GM19025 (cell line): Measurements from ENCODE around the gene CMPK2.
A peak's percentile ranks its signal among the peaks of the same experiment; 100 is the strongest.

Experiments used
- ATAC-seq: cut with Tn5 transposase; IDR thresholded peaks from one replicate; pipeline ENCODE4 v1.9.1; 2021; ENCODE audit warnings: mild to moderate bottlenecking, low read depth, moderate library complexity; ENCODE audit not compliant: unreplicated experiment

The CMPK2 gene

DNA sequence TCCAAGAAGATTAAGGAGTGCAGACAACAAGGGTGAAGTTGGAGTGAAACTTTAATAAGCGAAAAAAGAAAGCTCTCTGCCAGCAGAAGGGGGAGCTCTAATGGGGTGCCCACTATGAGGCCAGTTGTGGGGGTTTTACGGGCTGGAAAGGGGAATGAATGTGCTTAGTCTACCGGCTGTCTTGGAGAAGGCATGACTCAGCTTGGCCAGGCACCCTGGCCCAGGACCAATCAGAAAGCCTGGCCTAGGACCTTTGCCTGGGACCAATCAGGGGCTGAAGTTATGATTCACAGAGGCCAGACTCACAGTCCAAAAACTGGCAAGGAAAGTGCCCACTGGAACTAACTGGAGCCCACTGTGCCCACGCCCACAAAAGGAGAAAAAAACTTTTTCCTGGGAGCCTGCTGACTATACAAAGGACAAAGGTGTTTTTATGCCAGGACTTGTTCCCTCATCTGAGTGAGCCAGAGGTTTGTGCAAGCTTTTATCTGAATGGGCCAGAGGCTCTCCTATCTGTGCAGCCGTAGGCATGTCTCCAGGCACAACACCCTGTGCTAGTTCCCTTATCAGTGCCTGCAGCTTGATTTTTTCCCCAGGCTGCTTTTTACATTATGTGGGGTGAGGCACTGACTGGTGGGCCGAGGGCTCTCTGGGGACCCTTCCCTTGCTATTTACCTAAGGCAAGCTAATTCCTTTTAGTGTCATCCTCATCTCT, 18.6 kb downstream of the CMPK2 start:
- no peak for ATAC-seq

DNA sequence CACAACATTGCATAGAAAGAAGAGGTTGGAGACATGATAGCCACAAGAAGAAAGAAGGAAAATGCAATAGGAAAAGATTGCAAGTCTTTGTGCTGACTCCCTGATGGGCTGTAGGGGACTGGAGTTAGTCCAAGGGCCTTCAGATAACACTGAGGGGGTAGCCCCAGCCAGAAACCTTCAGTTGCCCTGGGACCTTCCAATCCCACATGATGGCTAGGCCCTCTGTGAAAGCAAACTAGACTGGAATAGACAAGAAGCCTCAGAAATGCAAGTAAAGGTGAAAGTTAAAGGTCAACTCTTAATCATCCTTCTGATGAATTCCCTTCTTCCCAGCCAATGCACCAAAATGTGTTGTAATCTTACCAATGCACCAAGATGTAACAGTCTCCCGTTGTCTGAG, 19.2 kb downstream of the CMPK2 start:
- ATAC-seq, result no peak

DNA sequence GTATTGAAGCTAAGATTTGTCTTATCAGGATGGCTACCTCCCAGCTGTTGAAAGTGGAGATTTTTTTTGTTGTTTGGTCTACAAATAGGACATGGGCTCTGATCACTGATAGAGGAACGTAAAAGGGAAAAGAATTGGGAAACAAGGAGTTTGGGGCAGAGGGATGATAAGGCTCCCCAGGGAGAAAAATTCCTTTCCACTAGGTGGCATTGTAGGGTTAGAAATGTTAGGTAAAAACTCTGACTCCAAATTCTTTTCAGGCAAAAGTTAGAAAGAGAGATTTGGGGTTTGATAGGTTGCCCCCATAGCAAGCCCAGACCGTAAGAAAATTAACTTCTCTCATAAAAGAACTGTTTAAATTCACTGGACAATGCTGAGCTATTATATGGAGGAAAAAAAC, 19.8 kb downstream of the CMPK2 start:
- ATAC-seq, result no peak

- ATAC-seq, result no peak
Observed at GRCh38 chr2:6845312-6845711, 20.4 kb downstream of the CMPK2 start.

GRCh38 chr2:6841537-6842287, 24.0 kb downstream of the CMPK2 start:
- ATAC-seq, result no peak

GRCh38 chr2:6838673-6839319, 26.9 kb downstream of the CMPK2 start:
- no peak for ATAC-seq

GRCh38 chr2:6835467-6835866, 30.2 kb downstream of the CMPK2 start:
- no peak for ATAC-seq

GRCh38 chr2:6834163-6834562, 31.5 kb downstream of the CMPK2 start:
- no peak for ATAC-seq

GRCh38 chr2:6833300-6833604, 32.5 kb downstream of the CMPK2 start:
- ATAC-seq, result no peak

GRCh38 chr2:6832596-6833299, 33.0 kb downstream of the CMPK2 start:
- ATAC-seq, result no peak

DNA sequence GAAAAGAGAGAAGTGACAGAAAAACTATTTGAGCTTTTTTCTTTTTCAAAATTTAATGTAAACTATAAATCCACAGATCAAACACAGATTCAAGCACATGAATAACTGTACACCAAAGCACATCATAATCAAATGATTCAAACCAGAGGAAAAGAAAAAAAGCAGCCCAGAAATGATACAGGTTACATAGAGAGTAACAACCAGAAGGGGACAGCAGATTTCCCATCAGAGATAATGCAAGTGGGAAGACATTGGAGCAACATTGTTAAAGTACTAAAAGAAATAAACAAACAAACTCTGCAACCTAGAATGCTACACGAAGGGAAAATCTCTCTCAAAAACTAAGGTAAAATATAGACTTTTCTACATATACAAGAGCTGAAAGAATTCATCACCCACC, 34.5 kb downstream of the CMPK2 start:
- no peak for ATAC-seq

- no peak for ATAC-seq
Observed at GRCh38 chr2:6828299-6828584, 37.5 kb downstream of the CMPK2 start.

- ATAC-seq, result no peak
Observed at GRCh38 chr2:6827566-6828298, 38.0 kb downstream of the CMPK2 start.

GRCh38 chr2:6826081-6826913, 39.4 kb downstream of the CMPK2 start:
- peak; percentile 88 for ATAC-seq

DNA sequence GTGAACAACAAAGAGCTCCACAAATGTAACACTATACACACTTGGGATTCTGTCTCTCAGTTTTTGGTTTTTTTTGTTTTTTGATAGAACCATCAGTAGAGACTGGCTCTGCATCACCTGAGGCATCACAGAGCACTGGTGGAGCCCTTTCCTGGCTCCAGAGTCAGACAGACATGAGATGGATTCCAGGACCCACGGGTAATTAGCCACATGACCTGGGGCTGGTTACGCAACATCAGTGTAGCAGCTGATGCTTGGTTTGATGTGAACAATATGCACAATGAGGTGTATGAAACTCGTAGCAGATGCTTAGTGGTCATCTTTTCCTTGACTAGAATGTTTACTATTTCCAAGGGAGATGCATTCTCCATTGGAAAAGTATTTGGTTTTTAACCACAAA, 40.7 kb downstream of the CMPK2 start:
- ATAC-seq, result no peak

GRCh38 chr2:6823111-6823510, 42.6 kb downstream of the CMPK2 start:
- ATAC-seq, result no peak

GRCh38 chr2:6822406-6822805, 43.3 kb downstream of the CMPK2 start:
- no peak for ATAC-seq

- ATAC-seq, result no peak
Observed at GRCh38 chr2:6820903-6821584, 44.7 kb downstream of the CMPK2 start.

- no peak for ATAC-seq
Observed at GRCh38 chr2:6820236-6820635, 45.5 kb downstream of the CMPK2 start.
